RWPE1 (cell line): Measurements from ENCODE around the gene RBM12.
"Not testable (repeated sequence)": the region's sequence is repeated elsewhere in the genome, so short reads cannot be mapped to it uniquely, and the experiment has no call there.

ENCODE experiments used
- CTCF ChIA-PET: fragments of 350-600 bp; sonication (Branson Sonifier 250); formaldehyde crosslinking; extraction: SDS; loops from one replicate; lab custom pipeline; 2021; lab: Yijun Ruan, JAX
- POLR2A ChIA-PET: fragments of 400-600 bp; formaldehyde crosslinking; extraction: SDS; loops from one replicate; lab custom pipeline; 2020; ENCODE audit warnings: antibody characterized with exemption; ENCODE audit not compliant: low non-redundant PET; lab: Yijun Ruan, JAX
- DNase-seq: peaks from one replicate; pipeline ENCODE4 v3.0.0; 2012; ENCODE audit warnings: low spot score
- H3K27ac ChIP-seq: fragments of 450-650 bp; 2 replicates; pipeline ENCODE4 v1.5.1; 2017
- CTCF ChIP-seq: fragments of 450-650 bp; conservative IDR thresholded peaks from 2 replicates; pipeline ENCODE4 v1.5.1; 2017; ENCODE audit warnings: low read depth, mild to moderate bottlenecking

The RBM12 gene

GRCh38 chr20:35698298-35699126 is 33.8 kb upstream of the RBM12 start:
- peak; percentile 65 for DNase-seq
- CTCF ChIA-PET, result interaction anchor here (0.7 kb wide), 1 partner anchor 11 kb away, joined by 3 read pairs; no protein-coding TSS in a partner anchor
- no peak for TF ChIP-seq CTCF
- POLR2A ChIA-PET, result interaction anchor here (0.8 kb wide), 1 partner anchor 387 kb away, joined by 3 read pairs; no protein-coding TSS in a partner anchor
- H3K27ac ChIP-seq, result peak overlapping the region; percentile 92

GRCh38 chr20:35697696-35698297 is 33.1 kb upstream of the RBM12 start:
- ChIA-PET CTCF (interaction anchor here (1.0 kb wide), 1 partner anchor 20 kb away, joined by 5 read pairs; no protein-coding TSS in a partner anchor), POLR2A (no interaction called here)
- no peak for TF ChIP-seq CTCF
- H3K27ac ChIP-seq, result peak overlapping the region; percentile 92
- no peak for DNase-seq

GRCh38 chr20:35695978-35696377 is 31.3 kb upstream of the RBM12 start:
- DNase-seq, result no peak
- POLR2A ChIA-PET, result no interaction called here
- H3K27ac ChIP-seq, result no peak overlapping the region
- CTCF ChIA-PET, result interaction anchor here (0.7 kb wide), 1 partner anchor 24 kb away, joined by 6 read pairs; no protein-coding TSS in a partner anchor
- TF ChIP-seq CTCF, result no peak

GRCh38 chr20:35695245-35695749 is 30.6 kb upstream of the RBM12 start:
- TF ChIP-seq CTCF, result no peak
- H3K27ac ChIP-seq, result no peak overlapping the region
- ChIA-PET CTCF (interaction anchor here (0.7 kb wide), 1 partner anchor 24 kb away, joined by 6 read pairs; no protein-coding TSS in a partner anchor), POLR2A (no interaction called here)
- no peak for DNase-seq

- no peak for TF ChIP-seq CTCF
- ChIA-PET POLR2A (no interaction called here), CTCF (no interaction called here)
- no peak overlapping the region for H3K27ac ChIP-seq
- no peak for DNase-seq
Measured at GRCh38 chr20:35690265-35690664, 25.6 kb upstream of the RBM12 start.

GRCh38 chr20:35686872-35687271 is 22.2 kb upstream of the RBM12 start:
- POLR2A ChIA-PET, result interaction anchor here (0.6 kb wide), 1 partner anchor 175 kb away, joined by 3 read pairs; no protein-coding TSS in a partner anchor
- H3K27ac ChIP-seq, DNase-seq: not testable (repeated sequence)
- CTCF ChIA-PET, result interaction anchor here (0.7 to 0.9 kb wide), 2 partner anchors 13 to 27 kb away, joined by 3 read pairs; no protein-coding TSS in a partner anchor

DNA sequence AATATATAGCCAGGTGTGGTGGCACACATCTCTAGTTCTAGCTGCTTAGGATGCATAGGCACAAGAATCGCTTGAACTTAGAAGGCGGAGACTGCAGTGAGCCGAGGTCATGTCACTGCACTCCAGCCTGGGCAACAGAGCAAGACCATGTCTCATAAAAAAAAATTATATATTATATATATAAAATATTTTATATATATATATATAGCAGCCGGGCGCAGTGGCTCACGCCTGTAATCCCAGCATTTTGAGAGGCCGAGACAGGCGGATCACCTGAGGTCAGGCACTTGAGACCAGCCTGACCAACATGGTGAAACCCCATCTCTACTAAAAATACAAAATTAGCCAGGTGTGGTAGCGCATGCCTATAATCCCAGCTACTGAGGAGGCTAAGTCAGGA is 20.7 kb upstream of the RBM12 start:
- H3K27ac ChIP-seq, DNase-seq: not testable (repeated sequence)
- CTCF ChIA-PET, result interaction anchor here (0.6 to 1.5 kb wide), 4 partner anchors 9 to 144 kb away, joined by 4 to 5 read pairs (median 4); no protein-coding TSS in a partner anchor
- POLR2A ChIA-PET, result interaction anchor here (0.7 kb wide), 1 partner anchor 143 kb away, joined by 3 read pairs; the partner anchor contains the start of gene ERGIC3
